ENCODE data around the gene CALCOCO1.
A peak's percentile ranks its signal among the peaks of the same experiment; 100 is the strongest.

CALCOCO1 gene

GRCh38 chr12:53740130-53740491 lies 12.9 kb upstream of the CALCOCO1 start:
- H3K4me1 ChIP-seq (ENCODE audit: insufficient read depth, low read length) = peaks cover 15% of the 10 kb centered on the region; the same call in 1 of the 2 replicates
- no peaks in the 10 kb centered on the region for H3K36me3 ChIP-seq (ENCODE audit: insufficient read depth, low read length)
- H3K9ac ChIP-seq (ENCODE audit: low read depth, low read length) = no peak overlapping the region
- WGBS = 87% methylated on average over 3 of the region's 3 CpGs
- H3K27me3 ChIP-seq (ENCODE audit: insufficient read depth, low read length) = peaks cover 89% of the 10 kb centered on the region
- peak overlapping the region; percentile 40 for H3K4me3 ChIP-seq (ENCODE audit: low read length)
- H3K9me3 ChIP-seq (ENCODE audit: insufficient read depth, low read depth, low read length) = no peaks in the 10 kb centered on the region
- no peak overlapping the region for H3K27ac ChIP-seq (ENCODE audit: low read depth, low read length)

- H3K9me3 ChIP-seq (ENCODE audit: insufficient read depth, low read depth, low read length) = no peaks in the 10 kb centered on the region
- no peaks in the 10 kb centered on the region for H3K36me3 ChIP-seq (ENCODE audit: insufficient read depth, low read length)
- H3K4me3 ChIP-seq (ENCODE audit: low read length) = peak overlapping the region; percentile 70
- H3K9ac ChIP-seq (ENCODE audit: low read depth, low read length) = no peak overlapping the region
- H3K27me3 ChIP-seq (ENCODE audit: insufficient read depth, low read length) = peaks cover 87% of the 10 kb centered on the region
- H3K27ac ChIP-seq (ENCODE audit: low read depth, low read length) = no peak overlapping the region
- peaks cover 15% of the 10 kb centered on the region; the same call in 1 of the 2 replicates for H3K4me1 ChIP-seq (ENCODE audit: insufficient read depth, low read length)
- 5% methylated on average over 50 of the region's 50 CpGs for WGBS
These were observed 12.2 kb upstream of the CALCOCO1 start for GRCh38 chr12:53739214-53740129.

GRCh38 chr12:53738406-53739213 lies 11.4 kb upstream of the CALCOCO1 start:
- Histone ChIP-seq H3K27me3 (ENCODE audit: insufficient read depth, low read length) (peaks cover 85% of the 10 kb centered on the region), H3K36me3 (ENCODE audit: insufficient read depth, low read length) (no peaks in the 10 kb centered on the region), H3K9ac (ENCODE audit: low read depth, low read length) (peak overlapping the region; percentile 16; the same call in 1 of the 2 replicates), H3K9me3 (ENCODE audit: insufficient read depth, low read depth, low read length) (no peaks in the 10 kb centered on the region), H3K4me1 (ENCODE audit: insufficient read depth, low read length) (peaks cover 15% of the 10 kb centered on the region; the same call in 1 of the 2 replicates), H3K4me3 (ENCODE audit: low read length) (peak overlapping the region; percentile 70), H3K27ac (ENCODE audit: low read depth, low read length) (no peak overlapping the region)
- 3% methylated on average over 27 of the region's 32 CpGs for WGBS

- peaks cover 15% of the 10 kb centered on the region; the same call in 1 of the 2 replicates for H3K4me1 ChIP-seq (ENCODE audit: insufficient read depth, low read length)
- peaks cover 84% of the 10 kb centered on the region for H3K27me3 ChIP-seq (ENCODE audit: insufficient read depth, low read length)
- H3K9ac ChIP-seq (ENCODE audit: low read depth, low read length) = peak overlapping the region; percentile 16; the same call in 1 of the 2 replicates
- no peaks in the 10 kb centered on the region for H3K36me3 ChIP-seq (ENCODE audit: insufficient read depth, low read length)
- H3K9me3 ChIP-seq (ENCODE audit: insufficient read depth, low read depth, low read length) = no peaks in the 10 kb centered on the region
- no peak overlapping the region for H3K27ac ChIP-seq (ENCODE audit: low read depth, low read length)
- WGBS = 27% methylated on average over 14 of the region's 14 CpGs
- H3K4me3 ChIP-seq (ENCODE audit: low read length) = peak overlapping the region; percentile 70
These were observed 10.7 kb upstream of the CALCOCO1 start for GRCh38 chr12:53737951-53738405.

GRCh38 chr12:53737093-53737808 lies 10.0 kb upstream of the CALCOCO1 start:
- Histone ChIP-seq H3K9me3 (ENCODE audit: insufficient read depth, low read depth, low read length) (no peaks in the 10 kb centered on the region), H3K27ac (ENCODE audit: low read depth, low read length) (no peak overlapping the region), H3K36me3 (ENCODE audit: insufficient read depth, low read length) (no peaks in the 10 kb centered on the region), H3K4me1 (ENCODE audit: insufficient read depth, low read length) (peaks cover 15% of the 10 kb centered on the region; the same call in 1 of the 2 replicates), H3K27me3 (ENCODE audit: insufficient read depth, low read length) (peaks cover 77% of the 10 kb centered on the region), H3K9ac (ENCODE audit: low read depth, low read length) (no peak overlapping the region), H3K4me3 (ENCODE audit: low read length) (no peak overlapping the region)
- WGBS = 82% methylated on average over 12 of the region's 14 CpGs

GRCh38 chr12:53736592-53736991 lies 9.3 kb upstream of the CALCOCO1 start:
- H3K4me1 ChIP-seq (ENCODE audit: insufficient read depth, low read length) = peaks cover 15% of the 10 kb centered on the region; the same call in 1 of the 2 replicates
- no peaks in the 10 kb centered on the region for H3K9me3 ChIP-seq (ENCODE audit: insufficient read depth, low read depth, low read length)
- H3K36me3 ChIP-seq (ENCODE audit: insufficient read depth, low read length) = no peaks in the 10 kb centered on the region
- no peak overlapping the region for H3K9ac ChIP-seq (ENCODE audit: low read depth, low read length)
- no peak overlapping the region for H3K27ac ChIP-seq (ENCODE audit: low read depth, low read length)
- no peak overlapping the region for H3K4me3 ChIP-seq (ENCODE audit: low read length)
- WGBS = 91% methylated on average over 6 of the region's 6 CpGs
- peaks cover 77% of the 10 kb centered on the region for H3K27me3 ChIP-seq (ENCODE audit: insufficient read depth, low read length)

GRCh38 chr12:53735556-53735955 lies 8.3 kb upstream of the CALCOCO1 start:
- peaks cover 68% of the 10 kb centered on the region for H3K27me3 ChIP-seq (ENCODE audit: insufficient read depth, low read length)
- peaks cover 15% of the 10 kb centered on the region; the same call in 1 of the 2 replicates for H3K4me1 ChIP-seq (ENCODE audit: insufficient read depth, low read length)
- no peak overlapping the region for H3K4me3 ChIP-seq (ENCODE audit: low read length)
- no peak overlapping the region for H3K9ac ChIP-seq (ENCODE audit: low read depth, low read length)
- WGBS = 100% methylated on average over 1 of the region's 2 CpGs
- no peak overlapping the region for H3K27ac ChIP-seq (ENCODE audit: low read depth, low read length)
- H3K36me3 ChIP-seq (ENCODE audit: insufficient read depth, low read length) = no peaks in the 10 kb centered on the region
- H3K9me3 ChIP-seq (ENCODE audit: insufficient read depth, low read depth, low read length) = no peaks in the 10 kb centered on the region

- 91% methylated on average over 8 of the region's 9 CpGs for WGBS
- peaks cover 57% of the 10 kb centered on the region for H3K27me3 ChIP-seq (ENCODE audit: insufficient read depth, low read length)
These were observed 7.2 kb upstream of the CALCOCO1 start for GRCh38 chr12:53734425-53734824.

GRCh38 chr12:53733807-53734200 lies 6.6 kb upstream of the CALCOCO1 start:
- WGBS = 71% methylated on average over 5 of the region's 5 CpGs
- Histone ChIP-seq H3K27ac (ENCODE audit: low read depth, low read length) (no peak overlapping the region), H3K4me3 (ENCODE audit: low read length) (no peak overlapping the region), H3K27me3 (ENCODE audit: insufficient read depth, low read length) (peaks cover 51% of the 10 kb centered on the region), H3K9me3 (ENCODE audit: insufficient read depth, low read depth, low read length) (no peaks in the 10 kb centered on the region), H3K4me1 (ENCODE audit: insufficient read depth, low read length) (peaks cover 8% of the 10 kb centered on the region; the same call in 1 of the 2 replicates), H3K36me3 (ENCODE audit: insufficient read depth, low read length) (no peaks in the 10 kb centered on the region), H3K9ac (ENCODE audit: low read depth, low read length) (no peak overlapping the region)

More at GRCh38 chr12:53734425-53734824, 7.2 kb upstream of the CALCOCO1 start:
- Histone ChIP-seq H3K36me3 (ENCODE audit: insufficient read depth, low read length) (no peaks in the 10 kb centered on the region), H3K9ac (ENCODE audit: low read depth, low read length) (no peak overlapping the region), H3K4me3 (ENCODE audit: low read length) (no peak overlapping the region), H3K9me3 (ENCODE audit: insufficient read depth, low read depth, low read length) (no peaks in the 10 kb centered on the region), H3K27ac (ENCODE audit: low read depth, low read length) (no peak overlapping the region), H3K4me1 (ENCODE audit: insufficient read depth, low read length) (peaks cover 13% of the 10 kb centered on the region; the same call in 1 of the 2 replicates)

- WGBS = 95% methylated on average over 2 of the region's 2 CpGs
These were observed 6.0 kb upstream of the CALCOCO1 start for GRCh38 chr12:53733051-53733806.

More at GRCh38 chr12:53733051-53733806, 6.0 kb upstream of the CALCOCO1 start:
- Histone ChIP-seq H3K9ac (ENCODE audit: low read depth, low read length) (no peak overlapping the region), H3K9me3 (ENCODE audit: insufficient read depth, low read depth, low read length) (no peaks in the 10 kb centered on the region), H3K4me1 (ENCODE audit: insufficient read depth, low read length) (0 out of 2 replicates have a peak, but pooled peaks cover 9% of the 10 kb centered on the region), H3K36me3 (ENCODE audit: insufficient read depth, low read length) (no peaks in the 10 kb centered on the region), H3K27ac (ENCODE audit: low read depth, low read length) (no peak overlapping the region), H3K4me3 (ENCODE audit: low read length) (no peak overlapping the region), H3K27me3 (ENCODE audit: insufficient read depth, low read length) (peaks cover 45% of the 10 kb centered on the region)
